T-cell (primary cell): ENCODE results near the gene PLEKHG2. TPM values are rescaled to one million over a fixed set of nuclear protein-coding genes. Genes with fewer than 3 reads are reported as not detected.

Source experiments
- ATAC-seq, 4 experiments: fragments of 200-7000 bp in 3 of 4; fragments of 150-1000 bp in 1 of 4; cut with Tn5 transposase; replicated peaks in 1 of 4; 1 replicate in 3 of 4; 2 replicates in 1 of 4; pipeline ENCODE4 v1.10.0; 2021; ENCODE audit warnings: moderate library complexity in 3 of 4, mild to moderate bottlenecking in 2 of 4, moderate number of reproducible peaks in 1 of 4
- CTCF ChIA-PET, 2 donors: fragments of 300-600 bp; sonication (Branson Sonifier 250); formaldehyde crosslinking; loops; one replicate each; lab custom pipeline; 2022; ENCODE audit warnings: antibody characterized with exemption in 2 of 2; lab: Charles Lee
- POLR2A ChIA-PET, 2 donors: fragments of 300-600 bp; sonication (Branson Sonifier 250); formaldehyde crosslinking; loops; one replicate each; lab custom pipeline; 2022; ENCODE audit warnings: antibody characterized with exemption in 2 of 2; lab: Charles Lee
- DNase-seq, 35 experiments: peaks; one replicate each; pipeline versions ENCODE4 v3.0.0 to v3.0.0-alpha.2; 2013 to 2023
- H3K27ac ChIP-seq: one replicate; pipeline ENCODE4 v1.5.1; 2013; ENCODE audit warnings: low read length
- H3K27me3 ChIP-seq, 2 experiments: replicated peaks in 1 of 2; 1 replicate in 1 of 2; 2 replicates in 1 of 2; pipeline versions ENCODE4 v1.6.1 to v1.7.0; 2013; ENCODE audit warnings: low read length in 1 of 2, mixed read lengths in 1 of 2; ENCODE audit not compliant: control insufficient read depth in 2 of 2, insufficient read depth in 2 of 2; ENCODE audit errors: extremely low read depth in 1 of 2
- H3K36me3 ChIP-seq, 2 donors: 1 replicate in 1 of 2; 2 replicates in 1 of 2; pipeline versions ENCODE4 v1.6.1 to v1.7.0; 2013; ENCODE audit warnings: low read length in 1 of 2; ENCODE audit not compliant: control insufficient read depth in 2 of 2, insufficient read depth in 1 of 2; ENCODE audit errors: extremely low read depth in 1 of 2
- H3K4me1 ChIP-seq, 2 experiments: 1 replicate in 1 of 2; 2 replicates in 1 of 2; pipeline versions ENCODE4 v1.6.1 to v1.7.0; 2013; ENCODE audit warnings: low read length in 2 of 2, mixed read lengths in 1 of 2; ENCODE audit not compliant: insufficient read depth in 2 of 2, control insufficient read depth in 1 of 2; ENCODE audit errors: extremely low read depth in 1 of 2
- H3K4me3 ChIP-seq, 2 donors: 1 replicate in 1 of 2; 2 replicates in 1 of 2; pipeline versions ENCODE4 v1.5.1 to v1.7.0; 2013; ENCODE audit warnings: mild to moderate bottlenecking in 2 of 2, low read length in 1 of 2, moderate library complexity in 1 of 2; ENCODE audit not compliant: control insufficient read depth in 1 of 2; ENCODE audit errors: extremely low read depth in 1 of 2
- H3K9me3 ChIP-seq: 2 replicates; pipeline ENCODE4 v1.7.0; 2013
- H3K27ac Mint-ChIP-seq, 2 donors: one replicate each; pipeline ENCODE4 v1.8.0; 2020 to 2021; ENCODE audit warnings: mild to moderate bottlenecking in 2 of 2, mixed read lengths in 2 of 2
- H3K27me3 Mint-ChIP-seq, 2 donors: one replicate each; pipeline ENCODE4 v1.8.0; 2021 to 2022; ENCODE audit warnings: mixed read lengths in 2 of 2
- H3K36me3 Mint-ChIP-seq: one replicate; pipeline ENCODE4 v1.8.0; 2021; ENCODE audit warnings: mixed read lengths
- H3K4me1 Mint-ChIP-seq, 3 donors: one replicate each; pipeline ENCODE4 v1.8.0; 2020 to 2022; ENCODE audit warnings: mixed read lengths in 3 of 3, mild to moderate bottlenecking in 1 of 3
- H3K4me3 Mint-ChIP-seq, 3 donors: one replicate each; pipeline ENCODE4 v1.8.0; 2020 to 2022; ENCODE audit warnings: mild to moderate bottlenecking in 3 of 3, mixed read lengths in 3 of 3, moderate library complexity in 3 of 3
- H3K9me3 Mint-ChIP-seq, 3 donors: one replicate each; pipeline ENCODE4 v1.8.0; 2020 to 2022; ENCODE audit warnings: mixed read lengths in 3 of 3
- WGBS: methylation state at CpG from one replicate; pipeline ENCODE4 v1.1.5; 2013; ENCODE audit warnings: missing lambda C conversion rate; ENCODE audit not compliant: insufficient coverage; 5-methylcytosine and 5-hydroxymethylcytosine counted together
- total RNA-seq, 35 experiments: library from RNA in 6 of 35; stranded (reverse) in 6 of 35; fragments of 120-200 nt in 1 of 35; gene quantifications; one replicate each; pipeline versions ENCODE4 v1.2.1 to v1.2.4 and lab custom pipeline; 2013 to 2026

The PLEKHG2 gene
- total RNA-seq, 5 donors from 2014 or later (not counting 1 experiment from before 2014, with no cell fraction given), result 25.2 to 88.1 (median 36.7) TPM

GRCh38 chr19:39474139-39474620, 61.7 kb downstream of the PLEKHG2 start:
- Histone ChIP-seq H3K4me3 (no peak overlapping the region), H3K9me3 (no peaks in the 10 kb centered on the region), H3K36me3 (peaks cover 29 to 70% of the 10 kb centered on the region in 2 donors), H3K4me1 (no peaks in the 10 kb centered on the region), H3K27ac (peak overlapping the region; percentile 4), H3K27me3 (no peaks in the 10 kb centered on the region)
- H3K4me1 Mint-ChIP-seq, result peaks cover 0 to 14% (median 0%) of the 10 kb centered on the region in 3 donors
- no peaks in the 10 kb centered on the region for H3K27me3 Mint-ChIP-seq
- H3K4me3 Mint-ChIP-seq, result no peak overlapping the region
- DNase-seq (peak; percentile 42 to 82 (median 69)), ATAC-seq (peak; percentile 71 to 81 (median 75))
- 85% methylated on average over 5 of the region's 9 CpGs for WGBS
- no peaks in the 10 kb centered on the region for H3K9me3 Mint-ChIP-seq
- H3K27ac Mint-ChIP-seq, result peak overlapping the region in 1 of 2 donors; percentile 34
- ChIA-PET POLR2A (interaction anchor here in 1 of 2 donors (0.6 kb wide), 1 partner anchor 11 kb away, joined by 3 read pairs; no protein-coding TSS in a partner anchor), CTCF (interaction anchor here (0.5 to 2.4 kb wide), 7 partner anchors 28 to 1050 kb away, joined by 3 to 11 read pairs (median 5); partner anchors contain the start of genes EID2B (in 1 of the 2) and RPS16 (in 1 of the 2))
- peaks cover 49% of the 10 kb centered on the region for H3K36me3 Mint-ChIP-seq

GRCh38 chr19:39475748-39476147, 63.3 kb downstream of the PLEKHG2 start:
- CTCF ChIA-PET, result interaction anchor here (0.6 to 2.4 kb wide), 8 partner anchors 25 to 1518 kb away, joined by 3 to 6 read pairs (median 4); partner anchors contain the start of gene RPS16 (in 1 of the 2)
- peaks cover 26 to 54% of the 10 kb centered on the region in 2 donors for H3K36me3 ChIP-seq

More at GRCh38 chr19:39475748-39476147, 63.3 kb downstream of the PLEKHG2 start:
- 100% methylated on average over 2 of the region's 2 CpGs for WGBS
- no peaks in the 10 kb centered on the region for H3K9me3 ChIP-seq
- ATAC-seq (no peak), DNase-seq (no peak)
- no peaks in the 10 kb centered on the region for H3K27me3 ChIP-seq
- Mint-ChIP-seq H3K4me1 (peaks cover 11 to 19% (median 12%) of the 10 kb centered on the region in 3 donors), H3K36me3 (peaks cover 35% of the 10 kb centered on the region), H3K27me3 (no peaks in the 10 kb centered on the region), H3K4me3 (no peak overlapping the region), H3K9me3 (no peaks in the 10 kb centered on the region), H3K27ac (no peak overlapping the region)
- POLR2A ChIA-PET, result no interaction called here
- peaks cover 0 to 9% of the 10 kb centered on the region in 2 experiments for H3K4me1 ChIP-seq
- no peak overlapping the region for H3K4me3 ChIP-seq
- no peak overlapping the region for H3K27ac ChIP-seq

Other genes starting within 250 kb of the PLEKHG2 start
- gene NCCRP1, start 215.7 kb upstream of the PLEKHG2 start, total RNA-seq, result under 1 TPM in 3 of 5 donors, not detected in 2; 0.23 to 0.46 (median 0.41) TPM
- 1 to 10 TPM in 2 of 5 donors, under 1 TPM in 1, not detected in 2; 0.82 to 1.7 (median 1.1) TPM for gene SYCN, start 208.4 kb upstream of the PLEKHG2 start, total RNA-seq
- not detected for gene IFNL3, start 167.7 kb upstream of the PLEKHG2 start, total RNA-seq
- not detected for gene IFNL4, start 163.8 kb upstream of the PLEKHG2 start, total RNA-seq
- not detected for gene IFNL2, start 144.3 kb upstream of the PLEKHG2 start, total RNA-seq
- under 1 TPM in 1 of 5 donors, not detected in 4; 0.49 TPM for gene IFNL1, start 116.3 kb upstream of the PLEKHG2 start, total RNA-seq
- 10 to 100 TPM in 2 of 5 donors, 1 to 10 TPM in 3; 3.5 to 10.9 (median 8.7) TPM for gene LRFN1, start 91.8 kb upstream of the PLEKHG2 start, total RNA-seq
- 100 to 1,000 TPM; 337 to 427 (median 397) TPM for gene GMFG, start 76.6 kb upstream of the PLEKHG2 start, total RNA-seq
- 10 to 100 TPM; 59.4 to 72.3 (median 62.0) TPM for gene SAMD4B, start 70.2 kb upstream of the PLEKHG2 start, total RNA-seq
- 10 to 100 TPM; 43.0 to 96.1 (median 45.9) TPM for gene PAF1, start 21.6 kb upstream of the PLEKHG2 start, total RNA-seq
- 10 to 100 TPM; 42.0 to 48.7 (median 47.0) TPM for gene MED29, start 21.3 kb upstream of the PLEKHG2 start, total RNA-seq
- gene ZFP36, start 5.8 kb upstream of the PLEKHG2 start, total RNA-seq, result 1,000 to 10,000 TPM in 1 of 5 donors, 100 to 1,000 TPM in 4; 208 to 1,013 (median 233) TPM
- gene RPS16, start 23.3 kb downstream of the PLEKHG2 start, total RNA-seq, result 1,000 to 10,000 TPM; 3,669 to 4,521 (median 4,268) TPM
- gene SUPT5H, start 32.9 kb downstream of the PLEKHG2 start, total RNA-seq, result 100 to 1,000 TPM; 180 to 301 (median 194) TPM
- gene TIMM50, start 68.2 kb downstream of the PLEKHG2 start, total RNA-seq, result 10 to 100 TPM; 50.5 to 53.7 (median 53.0) TPM
- gene DLL3, start 86.3 kb downstream of the PLEKHG2 start, total RNA-seq, result under 1 TPM in 2 of 5 donors, not detected in 3; 0.16 to 0.20 TPM
- gene SELENOV, start 102.5 kb downstream of the PLEKHG2 start, total RNA-seq, result not detected
- 1 to 10 TPM; 4.1 to 6.3 (median 5.8) TPM for gene EID2B, start 120.2 kb downstream of the PLEKHG2 start, total RNA-seq
- gene EID2, start 127.5 kb downstream of the PLEKHG2 start, total RNA-seq, result 10 to 100 TPM; 14.4 to 21.9 (median 19.8) TPM
- not detected for gene LGALS13, start 189.9 kb downstream of the PLEKHG2 start, total RNA-seq
- gene LGALS16, start 243.2 kb downstream of the PLEKHG2 start, total RNA-seq, result not detected